GM12878 (cell line): ENCODE measurements around the gene TTYH3.

Experiments used
- BMI1 ChIP-seq: fragments of 450-650 bp; IDR thresholded peaks from 2 replicates; pipeline ENCODE4 v1.6.1; 2016; ENCODE audit warnings: mild to moderate bottlenecking, moderate library complexity, borderline replicate concordance
- CHD1 ChIP-seq: IDR thresholded peaks from 2 replicates; pipeline ENCODE4 v1.6.1; 2012; ENCODE audit warnings: low read depth, low read length, improper control_type of control experiment
- CHD4 ChIP-seq: fragments of 200-600 bp; sonication (generic); IDR thresholded peaks from 2 replicates; pipeline ENCODE4 v1.6.1; 2016; ENCODE audit warnings: mild to moderate bottlenecking
- CTCF ChIP-seq, 3 experiments: IDR thresholded peaks in 2 of 3; conservative IDR thresholded peaks in 1 of 3; 2 replicates each; pipeline ENCODE4 v1.5.1; 2011; ENCODE audit warnings: low read depth in 3 of 3, low read length in 3 of 3, mild to moderate bottlenecking in 3 of 3, control low read depth in 2 of 3, moderate library complexity in 2 of 3, inconsistent platforms in 1 of 3, mixed read lengths in 1 of 3; ENCODE audit not compliant: control insufficient read depth in 2 of 3, insufficient read depth in 1 of 3; ENCODE audit errors: extremely low read depth in 1 of 3
- NR2C2 ChIP-seq: IDR thresholded peaks from 2 replicates; pipeline ENCODE4 v1.6.1; 2011; ENCODE audit warnings: borderline replicate concordance, low read depth; ENCODE audit not compliant: control insufficient read depth, insufficient read length

- TF ChIP-seq CTCF (IDR thresholded peaks at IDR 0.05 in 2 of 3, conservative IDR thresholded peaks at IDR 0.05 in 1 of 3; ENCODE audit: control insufficient read depth in 2 of 3, extremely low read depth in 1 of 3, insufficient read depth in 1 of 3, low read depth in 3 of 3, low read length in 3 of 3) (no peak), NR2C2 (no peak), CHD1 (no peak), BMI1 (no peak), CHD4 (no peak)
Measured at GRCh38 chr7:2613931-2614600, 17.7 kb upstream of the TTYH3 start.
